Loucy (cell line): Measurements from ENCODE around the gene PCNP.

Experiments used
- H2AFZ ChIP-seq: fragments of 200-600 bp; sonication (generic); 2 replicates; pipeline ENCODE4 v1.6.0; 2016; ENCODE audit warnings: antibody characterized with exemption, mild to moderate bottlenecking, low read length, moderate library complexity
- H3F3A ChIP-seq: fragments of 200-600 bp; 2 replicates; pipeline ENCODE4 v1.6.0; 2016; ENCODE audit warnings: antibody characterized with exemption, low read depth, mild to moderate bottlenecking
- H3K27me3 ChIP-seq: fragments of 200-600 bp; sonication (generic); 2 replicates; pipeline ENCODE4 v1.6.1; 2014; ENCODE audit warnings: low read length, mild to moderate bottlenecking; ENCODE audit not compliant: insufficient read depth, poor library complexity, severe bottlenecking
- H3K36me3 ChIP-seq: fragments of 200-600 bp; sonication (generic); 2 replicates; pipeline ENCODE4 v1.6.1; 2016; ENCODE audit warnings: low read length; ENCODE audit not compliant: insufficient read depth
- H3K4me1 ChIP-seq: fragments of 200-600 bp; sonication (generic); 2 replicates; pipeline ENCODE4 v1.5.1; 2014; ENCODE audit warnings: low read length, mild to moderate bottlenecking; ENCODE audit not compliant: insufficient read depth, poor library complexity, severe bottlenecking
- H3K4me2 ChIP-seq: fragments of 200-600 bp; sonication (generic); 2 replicates; pipeline ENCODE4 v1.6.0; 2014; ENCODE audit warnings: antibody characterized with exemption, low read length, low read depth, mild to moderate bottlenecking; ENCODE audit not compliant: poor library complexity, severe bottlenecking
- H3K4me3 ChIP-seq: fragments of 200-600 bp; sonication (generic); 2 replicates; pipeline ENCODE4 v1.5.1; 2014; ENCODE audit warnings: low read length, mild to moderate bottlenecking, mixed read lengths; ENCODE audit not compliant: poor library complexity, severe bottlenecking
- H3K79me2 ChIP-seq: fragments of 200-600 bp; sonication (generic); 2 replicates; pipeline ENCODE4 v1.6.1; 2014; ENCODE audit warnings: low read length; ENCODE audit not compliant: insufficient read depth
- H3K9ac ChIP-seq: fragments of 200-600 bp; sonication (generic); 2 replicates; pipeline ENCODE4 v1.6.0; 2014; ENCODE audit warnings: mild to moderate bottlenecking, low read depth, low read length, moderate library complexity; ENCODE audit not compliant: poor library complexity, severe bottlenecking
- H3K9me2 ChIP-seq: fragments of 200-600 bp; sonication (generic); replicated peaks from 2 replicates; pipeline ENCODE4 v1.6.1; 2016; ENCODE audit warnings: low read depth, low read length, mixed read lengths
- H3K9me3 ChIP-seq: fragments of 200-600 bp; sonication (generic); 2 replicates; pipeline ENCODE4 v1.6.1; 2014; ENCODE audit warnings: mild to moderate bottlenecking, antibody characterized with exemption, low read length, low read depth; ENCODE audit not compliant: insufficient read depth
- H4K20me1 ChIP-seq: fragments of 200-600 bp; sonication (generic); 2 replicates; pipeline ENCODE4 v1.6.0; 2014; ENCODE audit warnings: antibody characterized with exemption, low read length, mild to moderate bottlenecking; ENCODE audit not compliant: insufficient read depth, poor library complexity, severe bottlenecking
- EZH2phosphoT487 ChIP-seq: fragments of 200-600 bp; IDR thresholded peaks from 2 replicates; pipeline ENCODE4 v1.6.1; 2018; ENCODE audit warnings: antibody characterized with exemption, mild to moderate bottlenecking, moderate library complexity, borderline replicate concordance
- TF ChIP-seq, protein P1 (sequence below): fragments of 200-600 bp; sonication (generic); conservative IDR thresholded peaks from 2 replicates; pipeline ENCODE4 v1.5.1; 2014; ENCODE audit warnings: mild to moderate bottlenecking, antibody characterized with exemption, low read length

Gene PCNP

DNA sequence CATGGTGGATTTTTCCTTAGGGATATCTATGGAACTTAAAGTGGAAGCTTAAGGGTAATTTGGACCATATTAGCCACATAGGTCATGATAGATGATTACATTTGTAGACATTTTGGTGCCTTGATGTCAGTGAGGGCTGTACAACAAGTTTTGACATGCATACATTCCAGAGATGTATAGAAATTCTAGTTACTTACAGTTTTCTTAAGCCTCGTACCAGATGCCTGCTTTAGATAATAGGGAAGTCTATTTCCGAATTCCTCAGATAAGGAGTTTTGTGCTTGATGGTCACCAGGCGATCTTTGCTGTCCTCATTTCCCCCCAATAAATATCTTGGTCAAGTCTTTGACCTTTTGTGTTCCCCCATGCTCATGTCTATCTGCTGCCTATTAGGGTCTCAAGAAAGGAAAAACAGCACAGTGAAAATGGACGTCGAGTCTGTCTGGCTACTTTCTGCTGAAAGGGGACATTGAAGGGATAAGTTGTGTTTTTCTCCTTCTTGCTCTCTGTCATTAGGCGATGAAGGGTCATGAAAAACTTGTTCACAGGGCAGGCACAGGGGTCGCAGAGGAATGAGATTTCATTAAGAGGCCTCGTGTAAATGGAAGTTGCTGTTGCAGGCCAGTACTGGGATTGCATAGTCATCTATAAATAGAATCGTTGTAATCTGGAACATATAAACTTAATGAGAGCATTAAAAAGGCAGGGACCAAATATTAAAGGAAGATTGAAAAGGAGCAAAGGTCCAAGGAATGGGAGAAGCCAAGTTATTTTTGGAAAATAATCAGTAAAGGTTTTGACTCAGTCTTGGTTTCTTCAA, 41.0 kb upstream of the PCNP start:
- Histone ChIP-seq H3K79me2 (no peaks in the 10 kb centered on the region), H3K9me2 (no peaks in the 10 kb centered on the region), H3K9ac (no peak overlapping the region), H3F3A (no peaks in the 10 kb centered on the region), H3K4me1 (peaks cover 20% of the 10 kb centered on the region), H3K27me3 (no peaks in the 10 kb centered on the region), H3K9me3 (peaks cover 9% of the 10 kb centered on the region), H3K36me3 (no peaks in the 10 kb centered on the region), H2AFZ (no peak overlapping the region), H3K4me3 (no peak overlapping the region), H4K20me1 (no peaks in the 10 kb centered on the region), H3K4me2 (no peak overlapping the region)
- TF ChIP-seq, protein P1, sequence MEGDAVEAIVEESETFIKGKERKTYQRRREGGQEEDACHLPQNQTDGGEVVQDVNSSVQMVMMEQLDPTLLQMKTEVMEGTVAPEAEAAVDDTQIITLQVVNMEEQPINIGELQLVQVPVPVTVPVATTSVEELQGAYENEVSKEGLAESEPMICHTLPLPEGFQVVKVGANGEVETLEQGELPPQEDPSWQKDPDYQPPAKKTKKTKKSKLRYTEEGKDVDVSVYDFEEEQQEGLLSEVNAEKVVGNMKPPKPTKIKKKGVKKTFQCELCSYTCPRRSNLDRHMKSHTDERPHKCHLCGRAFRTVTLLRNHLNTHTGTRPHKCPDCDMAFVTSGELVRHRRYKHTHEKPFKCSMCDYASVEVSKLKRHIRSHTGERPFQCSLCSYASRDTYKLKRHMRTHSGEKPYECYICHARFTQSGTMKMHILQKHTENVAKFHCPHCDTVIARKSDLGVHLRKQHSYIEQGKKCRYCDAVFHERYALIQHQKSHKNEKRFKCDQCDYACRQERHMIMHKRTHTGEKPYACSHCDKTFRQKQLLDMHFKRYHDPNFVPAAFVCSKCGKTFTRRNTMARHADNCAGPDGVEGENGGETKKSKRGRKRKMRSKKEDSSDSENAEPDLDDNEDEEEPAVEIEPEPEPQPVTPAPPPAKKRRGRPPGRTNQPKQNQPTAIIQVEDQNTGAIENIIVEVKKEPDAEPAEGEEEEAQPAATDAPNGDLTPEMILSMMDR: no peak
- TF ChIP-seq EZH2phosphoT487: no peak

DNA sequence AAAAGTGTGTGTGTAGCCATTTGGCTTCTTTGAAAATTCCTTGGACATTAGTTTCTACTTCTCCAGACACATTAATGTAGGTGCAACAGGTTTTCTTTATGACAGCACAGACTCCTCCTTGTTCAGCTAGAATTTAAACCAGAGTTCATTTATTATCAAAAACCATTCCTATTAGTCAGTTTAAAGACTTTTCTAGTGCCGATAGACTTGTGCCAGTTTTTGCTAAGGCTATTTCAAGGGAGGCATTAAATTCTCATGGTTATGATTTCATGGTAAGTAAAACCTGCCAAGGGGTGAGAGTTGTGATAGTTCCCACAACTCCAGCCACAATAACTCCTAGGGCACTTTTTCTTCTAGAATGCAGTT, 40.4 kb upstream of the PCNP start:
- TF ChIP-seq EZH2phosphoT487: no peak
- TF ChIP-seq, protein P1: no peak
- H3K4me3 ChIP-seq: no peak overlapping the region
- no peaks in the 10 kb centered on the region for H3K36me3 ChIP-seq
- no peaks in the 10 kb centered on the region for H3K9me2 ChIP-seq
- H3K4me1 ChIP-seq: peaks cover 20% of the 10 kb centered on the region
- no peak overlapping the region for H3K9ac ChIP-seq
- H2AFZ ChIP-seq: no peak overlapping the region
- no peaks in the 10 kb centered on the region for H3F3A ChIP-seq
- no peaks in the 10 kb centered on the region for H3K79me2 ChIP-seq
- H3K4me2 ChIP-seq: no peak overlapping the region
- H3K27me3 ChIP-seq: no peaks in the 10 kb centered on the region
- H3K9me3 ChIP-seq: peaks cover 9% of the 10 kb centered on the region
- no peaks in the 10 kb centered on the region for H4K20me1 ChIP-seq

DNA sequence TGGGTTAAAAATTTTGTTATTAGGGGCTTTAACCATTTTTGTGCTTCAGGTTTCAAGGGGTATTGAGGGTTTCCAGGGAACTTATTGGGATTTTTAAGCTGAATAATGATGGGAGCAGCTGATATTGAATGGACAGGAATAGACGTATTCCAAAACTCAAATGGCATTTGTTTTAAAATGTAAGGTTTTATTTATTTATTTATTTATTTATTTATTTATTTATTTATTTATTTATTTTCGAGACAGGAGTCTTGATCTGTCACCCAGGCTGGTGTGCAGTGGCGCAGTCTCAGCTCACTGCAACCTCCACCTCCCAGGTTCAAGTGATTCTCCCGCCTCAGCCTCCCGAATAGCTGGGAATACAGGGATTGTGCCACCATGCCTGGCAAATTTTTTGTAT, 38.8 kb upstream of the PCNP start:
- Histone ChIP-seq H3F3A (no peaks in the 10 kb centered on the region), H3K79me2 (no peaks in the 10 kb centered on the region), H3K9me2 (no peaks in the 10 kb centered on the region), H3K4me3 (no peak overlapping the region), H3K9me3 (peaks cover 2% of the 10 kb centered on the region; the same call in 1 of the 2 replicates), H4K20me1 (no peaks in the 10 kb centered on the region), H3K27me3 (no peaks in the 10 kb centered on the region), H3K36me3 (no peaks in the 10 kb centered on the region), H3K9ac (no peak overlapping the region), H2AFZ (no peak overlapping the region), H3K4me1 (peaks cover 20% of the 10 kb centered on the region), H3K4me2 (no peak overlapping the region)
- no peak for TF ChIP-seq EZH2phosphoT487
- TF ChIP-seq, protein P1: no peak
